Pons (tissue), 1 donor: ENCODE results near the gene MAGEF1.
A peak's percentile ranks its signal among the peaks of the same experiment; 100 is the strongest.

Source experiments
- DNase-seq: peaks from one replicate; pipeline ENCODE4 v3.0.0-alpha.2; 2016; ENCODE audit warnings: low spot score

The MAGEF1 gene, protein sequence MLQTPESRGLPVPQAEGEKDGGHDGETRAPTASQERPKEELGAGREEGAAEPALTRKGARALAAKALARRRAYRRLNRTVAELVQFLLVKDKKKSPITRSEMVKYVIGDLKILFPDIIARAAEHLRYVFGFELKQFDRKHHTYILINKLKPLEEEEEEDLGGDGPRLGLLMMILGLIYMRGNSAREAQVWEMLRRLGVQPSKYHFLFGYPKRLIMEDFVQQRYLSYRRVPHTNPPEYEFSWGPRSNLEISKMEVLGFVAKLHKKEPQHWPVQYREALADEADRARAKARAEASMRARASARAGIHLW

DNA sequence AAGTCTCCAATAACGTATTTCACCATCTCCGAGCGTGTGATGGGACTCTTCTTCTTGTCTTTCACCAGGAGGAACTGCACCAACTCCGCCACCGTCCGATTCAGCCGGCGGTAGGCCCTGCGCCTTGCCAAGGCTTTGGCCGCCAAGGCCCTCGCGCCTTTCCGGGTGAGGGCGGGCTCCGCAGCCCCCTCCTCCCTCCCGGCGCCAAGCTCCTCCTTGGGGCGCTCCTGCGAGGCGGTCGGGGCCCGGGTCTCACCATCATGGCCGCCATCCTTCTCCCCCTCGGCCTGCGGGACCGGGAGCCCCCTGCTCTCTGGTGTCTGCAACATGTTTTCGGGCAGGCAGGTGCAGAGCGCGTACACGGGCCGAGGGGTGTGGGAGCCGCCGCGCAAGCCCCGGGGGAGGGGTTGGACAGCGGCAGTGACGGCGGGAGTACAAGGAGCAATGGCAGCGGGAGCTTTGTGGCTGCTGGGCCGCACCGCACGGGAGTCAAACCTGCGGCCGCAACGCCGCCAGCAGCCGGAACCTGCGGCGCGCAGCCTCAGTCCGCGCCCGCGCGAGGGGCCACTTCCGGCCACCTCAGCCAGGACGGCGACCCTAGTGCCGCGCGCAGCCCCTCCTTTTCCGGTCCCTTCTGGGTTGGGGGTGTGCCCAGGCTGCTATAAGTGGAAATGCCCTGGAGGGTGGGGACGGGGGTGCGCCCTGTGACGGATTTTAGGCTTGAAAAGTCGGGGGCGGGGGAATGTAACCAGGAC lies at the start of gene MAGEF1:
MAGEF1 (minus strand) TSS at position 572 of the 755 bp plus-strand sequence; CDS start at position 329, 243 bp downstream.
- peak; percentile 46 for DNase-seq

DNA sequence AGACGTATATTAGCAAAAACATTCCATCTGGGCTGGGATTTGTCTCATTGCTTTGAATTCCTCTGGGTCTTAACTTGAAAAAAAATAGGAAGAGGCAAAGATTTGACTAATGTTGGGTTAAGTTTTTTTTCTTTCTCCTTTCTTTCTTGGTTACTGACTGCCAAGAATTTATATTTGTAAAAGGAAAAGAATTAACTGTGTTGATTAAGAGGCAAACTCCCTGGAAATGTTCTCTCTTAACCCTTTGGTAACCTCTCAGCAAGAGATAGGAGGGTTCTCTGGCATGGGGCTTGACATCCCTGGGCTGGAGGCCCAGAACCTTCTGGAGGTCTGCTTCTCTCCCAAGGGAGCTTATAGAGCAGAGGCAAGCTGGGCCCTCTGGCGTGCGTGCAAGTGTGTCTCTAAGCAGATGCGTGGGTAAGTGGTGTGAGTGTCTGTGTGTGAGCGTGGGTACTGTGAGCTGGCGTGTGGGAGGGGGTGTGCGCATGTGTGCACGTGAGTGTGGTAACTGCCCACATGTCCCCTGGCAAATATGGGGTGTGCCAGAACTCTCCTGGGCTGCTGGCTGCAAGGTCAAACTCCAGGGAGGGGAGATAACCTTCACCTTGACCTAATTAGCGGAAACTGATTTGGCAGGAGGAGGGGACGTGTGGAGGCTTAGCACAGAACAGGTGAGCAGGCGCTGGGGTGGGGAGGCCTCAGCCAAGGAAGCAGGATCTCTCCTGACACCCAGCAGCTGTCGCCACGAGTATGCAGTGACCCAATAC lies 49.4 kb upstream of the MAGEF1 start:
- no peak for DNase-seq

DNA sequence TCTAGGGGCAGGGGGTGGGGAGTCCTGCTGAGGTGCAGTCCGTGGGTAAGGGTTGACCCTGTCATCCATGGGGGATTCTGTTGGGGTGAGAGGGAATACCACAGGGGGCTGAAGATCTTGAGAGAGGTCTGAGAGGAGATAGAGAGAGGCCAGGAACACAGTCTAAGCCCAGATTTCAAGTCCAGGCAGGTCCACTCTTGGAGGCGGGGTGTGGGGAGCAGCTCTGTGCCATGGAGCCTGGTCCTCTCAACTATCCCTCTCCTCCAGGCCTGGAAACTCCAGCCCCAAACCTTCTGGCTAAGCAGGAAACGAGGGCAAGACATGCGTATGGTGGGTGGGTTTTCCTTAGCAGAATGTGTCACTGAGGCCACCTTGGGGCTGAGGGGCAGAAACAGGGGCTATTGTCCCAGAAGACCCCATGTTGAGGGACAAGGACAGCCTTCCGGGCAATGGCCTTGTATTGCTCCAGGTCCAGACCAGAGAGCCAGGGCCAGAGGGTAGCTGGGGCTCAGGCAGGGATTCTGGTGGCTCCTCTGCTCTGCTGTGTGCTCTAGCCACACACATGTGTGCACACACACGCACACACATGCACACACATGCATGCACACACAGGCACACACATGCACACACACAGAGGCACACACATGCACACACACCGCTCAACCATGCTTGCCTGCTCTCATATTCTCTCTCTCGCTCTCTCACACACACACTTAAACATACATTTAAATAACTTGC lies 48.6 kb upstream of the MAGEF1 start:
- DNase-seq = no peak

DNA sequence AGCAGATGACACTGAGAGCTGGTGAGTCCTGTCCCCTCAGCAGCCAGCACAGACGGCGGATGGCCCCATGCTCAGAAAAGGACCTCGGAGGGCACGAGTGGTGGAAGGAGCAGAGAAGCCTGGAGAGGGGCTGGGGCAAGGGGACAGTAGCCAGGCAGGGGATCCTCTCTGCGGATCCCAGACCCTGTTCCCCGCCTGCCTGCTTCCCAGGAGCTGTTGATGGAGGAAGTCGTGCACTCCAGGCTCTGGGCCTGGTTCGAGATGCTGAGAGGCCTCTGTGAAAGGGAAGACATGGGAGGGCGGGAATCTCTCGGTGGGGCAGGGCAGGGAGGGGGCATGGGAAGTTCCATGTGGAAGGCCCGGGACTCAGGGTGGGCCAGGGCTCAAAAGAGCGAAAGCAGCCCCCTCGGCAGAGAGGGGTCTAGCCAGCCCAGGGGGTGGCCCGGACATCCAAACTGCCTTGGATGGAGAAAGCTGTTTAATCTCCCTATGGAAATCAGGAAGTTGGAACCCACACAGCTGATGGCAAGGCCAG lies 47.9 kb upstream of the MAGEF1 start:
- DNase-seq = no peak

DNA sequence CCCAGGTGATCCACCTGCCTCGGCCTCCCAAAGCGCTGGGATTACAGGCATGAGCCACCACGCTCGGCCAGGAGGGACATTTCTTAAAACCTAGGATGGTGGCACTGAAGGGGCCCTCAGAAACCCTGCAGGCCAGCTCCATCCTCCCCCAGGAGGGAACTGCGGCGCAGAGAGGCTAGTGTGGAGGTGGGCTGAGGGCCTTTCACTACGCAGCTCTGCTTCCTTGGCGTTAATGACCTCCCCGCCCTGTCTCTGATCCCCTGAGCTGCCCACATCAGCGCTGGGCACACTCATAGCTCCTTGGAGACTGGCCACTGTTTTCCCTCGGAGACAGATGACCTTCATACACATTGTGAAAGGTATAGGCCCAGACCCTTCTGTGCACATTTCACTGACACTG lies 46.2 kb upstream of the MAGEF1 start:
- no peak for DNase-seq

DNA sequence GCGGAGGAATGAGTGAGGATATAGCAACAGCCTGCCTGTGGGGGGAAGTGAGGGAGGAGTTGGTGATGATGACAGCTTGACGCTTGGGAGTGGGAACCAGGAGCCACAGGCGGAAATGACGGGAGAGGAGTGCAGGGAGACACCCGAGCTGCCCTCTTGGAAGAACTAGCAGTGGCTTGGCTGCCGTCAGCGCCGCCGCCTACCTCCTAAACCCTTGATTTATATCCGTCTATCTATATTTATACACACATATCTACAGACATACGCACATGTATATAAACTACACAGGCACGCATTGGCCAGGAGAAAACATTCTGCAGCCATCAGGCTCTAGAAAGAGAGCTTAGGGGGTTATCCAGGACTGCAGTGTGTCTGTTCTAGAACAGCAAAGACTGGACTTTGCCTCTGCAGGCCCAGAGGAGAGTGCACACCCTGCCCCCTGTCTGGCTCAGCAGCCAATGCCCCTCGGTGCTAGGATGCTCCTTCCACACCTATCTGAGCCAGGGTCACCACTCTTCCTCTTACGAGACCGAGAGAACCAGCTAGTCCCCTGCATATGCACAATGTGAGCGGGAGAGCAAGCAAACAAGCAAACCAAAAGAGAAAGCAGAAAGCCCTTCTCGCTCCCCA lies 45.3 kb upstream of the MAGEF1 start:
- no peak for DNase-seq

DNA sequence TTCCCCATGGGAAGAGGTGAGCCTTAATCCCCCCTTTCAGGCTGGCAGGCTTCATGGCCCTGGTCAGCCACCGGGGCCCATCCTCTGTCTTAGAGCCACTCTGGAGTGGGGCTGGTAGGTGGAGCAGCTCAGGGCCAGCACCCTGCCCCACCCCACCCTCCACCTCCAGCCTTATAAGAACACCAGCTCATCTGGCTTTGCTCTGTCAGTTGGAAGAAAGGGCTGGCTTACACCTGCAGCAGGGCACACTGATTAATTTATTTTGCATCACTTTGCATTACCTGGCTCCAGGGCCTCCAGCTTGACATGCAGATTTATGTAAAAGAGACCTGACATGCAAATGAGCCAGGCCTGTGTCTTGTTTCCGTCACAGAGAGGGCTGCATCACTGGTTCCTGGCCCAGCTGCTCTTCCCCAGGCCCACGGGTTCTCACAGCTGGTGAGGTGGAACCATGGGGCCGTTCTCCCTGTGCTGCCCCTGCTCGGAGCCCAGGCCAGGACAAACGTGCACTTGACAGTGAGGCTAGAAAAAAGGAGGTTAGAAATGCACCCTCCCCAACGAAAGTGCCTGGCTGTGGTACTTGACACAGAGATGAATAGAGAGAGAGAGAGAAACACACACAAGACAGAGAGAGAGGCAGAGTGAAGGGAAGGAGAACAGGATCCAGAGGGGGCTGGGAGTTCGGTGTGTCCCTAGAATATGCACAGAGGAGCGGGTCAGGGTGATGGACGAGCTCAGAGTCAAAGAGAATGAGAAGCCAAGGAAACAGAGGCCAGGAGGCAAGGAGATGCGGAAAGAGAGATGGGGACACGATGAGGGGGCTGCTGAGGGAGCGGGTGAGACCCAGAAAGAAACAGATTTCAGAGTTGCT lies 44.5 kb upstream of the MAGEF1 start:
- no peak for DNase-seq

DNA sequence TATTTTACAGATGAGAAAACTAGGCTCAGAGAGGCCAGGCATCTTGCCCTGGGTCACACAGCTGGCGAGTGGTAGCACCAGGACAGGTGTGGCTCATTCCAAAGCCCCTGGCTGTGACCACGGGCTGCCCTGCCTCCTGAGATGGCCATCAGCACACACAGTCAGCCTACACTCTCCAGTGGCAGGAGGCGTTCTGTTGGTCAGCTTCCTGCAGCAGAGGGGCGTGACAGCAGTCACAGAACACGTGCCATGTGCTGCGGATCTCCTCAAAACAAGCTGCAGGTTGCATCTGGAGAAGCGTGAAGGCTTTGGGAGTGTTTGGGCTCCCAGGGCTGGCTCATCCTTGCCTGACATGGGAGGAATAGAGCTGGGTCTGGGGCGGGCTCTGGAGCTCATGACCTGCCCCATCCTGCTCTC lies 43.5 kb upstream of the MAGEF1 start:
- no peak for DNase-seq

DNA sequence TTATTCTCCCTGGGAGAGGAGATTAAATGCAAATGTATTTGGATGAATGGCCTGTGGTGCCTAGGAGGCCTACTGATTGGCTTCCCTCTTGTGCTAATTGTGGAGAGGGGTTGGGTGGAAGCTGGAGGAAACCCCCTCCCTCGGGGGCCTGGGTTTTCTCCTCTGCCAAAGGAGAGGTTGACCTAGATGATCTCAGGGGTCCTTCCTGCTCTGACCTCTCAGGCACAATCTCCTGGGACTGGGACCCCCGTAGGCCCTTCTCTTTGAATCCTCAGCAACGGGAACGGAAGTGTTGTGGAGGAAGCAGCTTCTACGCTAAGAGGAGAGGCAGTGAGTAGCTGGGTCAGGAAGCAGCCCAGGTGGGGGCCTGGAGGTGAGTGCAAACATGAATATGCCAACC lies 40.5 kb upstream of the MAGEF1 start:
- no peak for DNase-seq

DNA sequence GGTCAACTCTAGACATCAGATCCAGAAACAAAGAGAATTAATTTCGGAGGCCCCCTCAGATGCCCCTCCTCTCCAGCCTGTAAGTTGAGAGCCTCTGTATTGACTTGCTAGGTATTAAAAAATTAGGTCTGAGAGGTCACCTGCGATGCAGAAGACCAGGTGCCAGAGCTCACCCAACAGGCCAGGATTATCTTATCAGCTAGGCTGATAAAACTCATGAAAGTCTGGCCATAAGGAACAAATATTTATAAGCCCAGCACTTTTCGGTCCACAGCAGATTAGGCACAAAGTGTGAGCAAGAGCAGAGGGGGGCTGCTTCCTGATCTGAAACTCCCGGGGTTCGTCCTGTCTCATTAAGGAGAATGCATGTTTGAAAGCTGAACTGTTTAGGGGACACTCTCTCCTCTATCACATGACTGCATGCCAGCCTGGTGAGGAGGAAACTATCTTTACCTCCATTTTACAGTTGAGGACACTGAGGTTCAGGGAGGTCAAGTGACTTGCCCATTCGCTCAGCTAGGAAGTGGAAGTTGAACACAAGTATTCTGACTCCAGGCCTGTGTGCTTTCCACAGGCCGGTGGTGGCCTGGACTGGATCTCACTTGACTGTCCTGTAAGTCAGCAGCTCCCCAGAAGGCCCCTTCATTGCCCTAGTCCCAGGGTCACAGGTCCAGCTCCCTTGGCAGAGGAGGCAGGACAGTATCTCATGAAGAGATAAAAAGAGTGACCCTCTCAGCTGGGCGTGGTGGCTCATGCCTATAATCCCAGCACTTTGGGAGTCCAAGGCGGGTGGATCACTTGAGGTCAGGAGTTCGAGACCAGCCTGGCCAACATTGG lies 39.6 kb upstream of the MAGEF1 start:
- DNase-seq = no peak

DNA sequence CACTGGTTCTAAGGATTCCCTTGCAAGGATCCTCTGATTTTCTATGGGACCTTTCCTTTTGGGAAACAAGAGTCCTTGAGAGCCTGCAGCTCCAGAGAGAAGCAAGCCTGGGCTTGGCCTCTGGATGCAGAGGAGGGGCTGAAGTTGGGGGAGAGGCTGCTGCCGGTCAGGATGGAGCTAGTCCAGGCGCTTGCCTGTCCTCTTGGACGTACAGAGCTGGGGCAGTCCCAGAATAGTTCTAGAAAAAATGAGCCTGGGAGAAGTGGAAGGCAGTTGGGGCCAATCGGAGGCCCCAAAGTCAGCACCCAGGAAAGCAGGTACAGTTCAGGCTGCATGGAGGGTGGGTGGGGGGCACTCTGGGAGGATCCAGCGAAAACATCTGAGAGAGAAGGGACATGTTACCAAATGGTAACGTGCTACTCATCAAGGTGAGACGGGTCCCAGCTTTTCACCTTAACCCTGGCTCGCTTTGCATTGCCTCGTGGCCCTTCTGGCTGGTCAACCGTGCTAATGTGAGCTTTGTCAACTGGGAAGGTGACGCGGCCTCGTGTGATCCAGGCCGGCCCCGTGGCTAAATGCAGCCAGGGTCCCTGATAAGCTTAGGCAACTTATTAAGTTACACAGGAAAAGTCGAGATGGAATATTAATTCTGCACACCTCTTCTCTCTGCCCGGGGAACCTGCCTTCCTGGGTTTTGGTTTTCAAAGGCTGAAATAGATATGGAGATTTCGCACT lies 38.7 kb upstream of the MAGEF1 start:
- DNase-seq = no peak

DNA sequence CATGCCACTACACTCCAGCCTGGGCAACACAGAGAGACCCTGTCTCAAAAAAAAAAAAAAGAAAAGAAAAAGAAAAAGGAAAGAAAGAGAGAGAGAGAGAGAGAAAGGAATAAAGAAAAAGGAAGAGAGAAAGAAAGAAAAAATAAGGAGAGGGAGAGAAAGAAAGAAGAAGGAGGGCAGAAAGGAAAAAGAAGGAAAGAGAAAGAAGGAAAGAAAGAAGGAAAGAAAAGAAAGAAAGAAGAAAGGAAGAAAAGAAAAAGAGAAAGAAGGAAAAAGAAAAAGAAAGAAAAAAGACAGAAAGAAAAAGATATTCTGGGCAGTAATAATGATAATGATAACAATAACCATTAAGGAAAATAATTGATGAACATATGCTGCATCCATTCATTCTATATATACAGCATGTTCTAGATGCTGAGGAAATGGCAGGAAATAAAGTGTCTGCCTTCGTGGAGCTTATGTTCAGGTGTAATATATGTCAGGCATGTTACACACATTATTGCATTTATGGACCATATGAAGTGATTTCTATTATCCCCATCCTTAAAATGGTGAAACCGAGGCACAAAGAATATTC lies 37.4 kb upstream of the MAGEF1 start:
- DNase-seq = no peak

DNA sequence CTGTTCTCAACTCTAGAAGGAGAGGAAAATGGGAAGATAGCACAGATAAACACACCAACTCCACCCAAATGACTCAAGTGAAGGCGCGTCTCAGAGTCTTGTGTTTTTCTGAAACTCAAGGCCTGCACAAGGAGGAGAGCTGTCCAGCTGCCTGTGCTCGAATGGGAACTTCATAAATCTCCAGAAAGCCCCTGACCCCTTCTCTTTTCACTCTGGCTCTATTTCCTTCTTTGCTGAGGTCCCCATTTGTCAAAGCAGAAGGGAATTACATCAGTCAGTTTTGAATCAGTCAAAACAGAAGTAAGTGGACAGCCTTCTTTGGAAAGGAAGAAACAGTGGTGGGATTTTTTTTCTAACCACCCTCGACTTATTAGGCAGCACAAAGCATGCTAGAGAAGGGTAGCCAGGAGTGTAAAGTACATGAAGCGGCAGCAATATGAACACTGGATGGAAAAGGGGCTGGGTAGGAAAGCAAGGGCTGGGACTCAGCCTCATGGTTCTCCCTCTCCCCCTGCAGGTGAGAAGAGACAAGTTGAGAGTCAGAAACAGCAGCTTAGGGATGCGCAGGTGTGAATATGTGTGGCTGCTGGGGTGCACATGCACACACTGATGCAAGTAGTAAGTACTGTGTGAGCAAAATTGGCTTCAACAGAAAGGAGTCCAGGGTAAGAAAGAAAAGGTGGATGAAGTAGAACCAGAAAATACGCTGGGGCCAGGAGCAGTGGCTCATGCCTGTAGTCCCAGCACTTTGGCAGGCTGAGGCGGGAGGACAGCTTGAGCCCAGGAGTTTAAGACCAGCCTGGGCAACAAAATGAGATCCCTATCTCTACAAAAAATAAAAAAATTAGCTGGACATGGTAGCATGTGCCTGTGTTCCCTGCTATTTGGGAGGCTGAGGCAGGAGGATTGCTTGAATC lies 36.6 kb upstream of the MAGEF1 start:
- peak; percentile 73 for DNase-seq

DNA sequence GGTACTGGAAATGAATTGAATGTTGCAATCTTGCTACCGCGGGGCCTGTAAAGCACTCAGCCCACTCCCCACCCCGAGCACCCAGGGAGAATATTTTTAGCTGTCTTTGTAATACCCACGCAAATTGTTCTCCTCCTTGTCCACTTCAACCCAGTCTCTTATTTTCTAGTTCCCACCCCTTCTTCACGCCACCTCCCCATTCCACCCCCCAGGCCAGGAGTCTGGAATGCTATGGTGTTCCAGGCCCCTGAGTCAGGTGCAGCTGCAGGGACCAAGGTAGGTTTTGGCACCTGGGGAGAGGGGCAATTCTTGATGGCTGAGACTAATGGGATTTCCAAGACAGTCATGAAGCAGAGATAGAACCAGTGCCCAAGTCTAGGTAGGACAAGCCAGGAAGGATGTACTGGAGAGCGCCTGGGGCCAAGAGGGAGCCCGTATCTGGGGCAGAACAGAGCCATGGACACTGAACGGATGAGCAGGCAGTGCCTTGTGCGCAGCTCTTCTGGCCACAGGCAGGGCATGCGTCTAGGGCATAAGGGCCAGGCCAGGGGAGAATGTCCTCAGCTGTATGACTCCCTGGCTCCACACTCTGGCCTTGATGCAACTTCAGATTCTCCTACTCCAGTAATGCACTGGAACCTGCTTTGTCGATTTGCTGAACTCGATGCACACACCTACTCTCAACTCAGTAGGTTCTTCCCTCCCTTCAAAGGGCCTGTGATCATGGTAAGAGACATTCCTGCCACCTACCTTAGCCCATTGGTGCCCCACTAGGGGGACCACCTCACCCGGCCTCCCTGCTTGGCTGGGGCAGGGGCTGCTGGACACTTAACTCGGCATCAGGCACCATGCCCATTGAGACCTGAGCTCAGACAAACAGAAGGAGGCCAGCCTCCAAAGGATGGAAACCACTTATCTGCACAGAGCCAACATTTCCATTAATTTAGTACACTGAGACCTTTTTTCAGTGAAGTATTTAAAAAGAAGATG lies 34.6 kb upstream of the MAGEF1 start:
- no peak for DNase-seq

DNA sequence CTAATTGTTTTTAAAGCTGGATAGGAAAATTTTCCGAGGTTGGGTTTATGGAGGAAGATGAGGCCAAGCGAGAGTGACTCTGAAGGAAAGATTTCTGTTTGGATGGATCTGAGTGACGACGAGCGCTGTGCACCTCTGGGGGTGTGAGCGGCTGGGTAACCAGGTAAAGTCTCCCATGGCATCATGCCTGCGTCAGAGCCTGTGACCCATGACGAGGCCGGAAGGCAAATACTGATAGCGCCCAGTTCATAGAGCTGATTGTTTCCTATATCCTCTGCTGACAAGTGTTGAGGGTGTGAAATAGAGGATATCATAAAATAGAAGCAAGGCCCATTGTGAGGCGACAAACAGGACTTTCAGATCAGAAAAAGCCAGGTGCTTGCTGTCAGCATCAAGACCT lies 33.7 kb upstream of the MAGEF1 start:
- DNase-seq = no peak

DNA sequence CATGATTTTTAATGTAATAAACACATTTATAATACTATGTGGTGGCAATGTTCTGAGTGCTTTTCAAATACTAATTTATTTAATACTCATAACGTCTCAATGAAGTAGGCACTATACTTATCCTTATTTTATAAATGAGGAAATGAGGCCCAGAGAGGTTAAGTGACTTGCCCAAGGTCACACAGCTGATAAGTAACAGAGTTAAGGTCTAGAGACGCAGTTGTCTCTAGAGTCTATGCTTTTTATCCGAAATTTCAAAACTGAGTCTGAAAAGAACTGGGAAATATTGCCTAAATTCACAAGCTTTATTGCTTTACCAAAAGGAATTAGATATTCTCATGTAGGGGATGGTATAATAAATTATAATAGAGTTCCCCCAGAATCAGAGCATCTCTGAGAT lies 31.4 kb upstream of the MAGEF1 start:
- DNase-seq = no peak
